ENCODE measurements around the gene SKA1. TPM values are rescaled to one million over a fixed set of nuclear protein-coding genes. Genes with fewer than 3 reads are reported as not detected.
"Not testable (repeated sequence)": the region's sequence is repeated elsewhere in the genome, so short reads cannot be mapped to it uniquely, and the experiment has no call there.

SKA1 gene
- polyA plus RNA-seq, 4 donors, result 6.4 to 8.4 (median 7.0) TPM

DNA sequence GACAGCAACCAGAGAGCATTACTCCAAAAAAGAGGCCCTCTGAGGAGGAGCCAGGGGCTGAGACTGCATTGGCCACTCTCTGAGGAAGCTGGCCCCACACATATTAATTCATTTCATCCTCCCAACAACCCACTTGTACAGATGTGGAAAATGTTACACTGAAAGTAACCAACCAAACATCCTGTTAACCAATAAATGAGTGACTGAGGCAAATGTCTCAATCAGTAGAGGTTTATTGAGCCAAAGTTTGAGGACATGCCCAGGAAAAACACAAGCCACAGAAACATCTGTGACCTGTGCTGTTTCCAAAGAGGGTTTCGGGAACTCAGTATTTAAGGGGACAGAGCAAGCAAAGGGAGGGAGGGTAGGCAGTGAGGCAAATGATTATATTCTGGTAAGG lies 53.0 kb downstream of the SKA1 start:
- no peak for DNase-seq (ENCODE audit: low read depth in 4 of 4, low spot score in 3 of 4)

DNA sequence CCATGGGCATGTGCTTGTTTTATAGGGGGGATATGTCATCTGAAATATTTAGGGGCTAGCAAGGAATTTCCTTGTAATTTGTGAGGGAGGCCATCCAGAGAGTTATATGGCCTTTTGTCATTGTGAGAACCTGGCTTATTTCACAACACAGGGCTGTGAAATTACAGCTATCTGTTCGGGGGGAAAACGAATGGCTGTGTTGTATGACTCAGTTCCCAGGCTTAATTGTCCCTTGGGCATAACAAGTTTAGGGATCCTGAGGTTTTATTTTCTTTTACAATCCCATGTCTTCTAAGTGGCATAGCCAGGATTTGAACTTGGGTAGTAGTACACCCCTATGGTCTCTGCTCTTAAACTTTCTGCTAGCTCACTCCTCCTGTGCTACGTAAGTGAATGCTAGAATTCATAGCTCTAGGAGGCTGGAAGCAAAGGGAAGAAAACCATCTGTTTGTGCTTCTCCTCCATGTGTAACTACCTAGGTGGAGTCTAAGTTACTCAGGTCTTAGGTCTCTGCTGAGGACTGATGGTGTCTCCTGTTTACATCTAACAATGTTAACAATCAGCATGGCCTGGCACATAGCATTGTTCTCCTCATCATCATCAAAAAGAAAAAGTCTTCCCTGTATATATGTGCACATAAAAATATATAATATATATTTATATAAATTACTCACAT lies 53.8 kb downstream of the SKA1 start:
- no peak for DNase-seq (ENCODE audit: low read depth in 4 of 4, low spot score in 3 of 4)

DNA sequence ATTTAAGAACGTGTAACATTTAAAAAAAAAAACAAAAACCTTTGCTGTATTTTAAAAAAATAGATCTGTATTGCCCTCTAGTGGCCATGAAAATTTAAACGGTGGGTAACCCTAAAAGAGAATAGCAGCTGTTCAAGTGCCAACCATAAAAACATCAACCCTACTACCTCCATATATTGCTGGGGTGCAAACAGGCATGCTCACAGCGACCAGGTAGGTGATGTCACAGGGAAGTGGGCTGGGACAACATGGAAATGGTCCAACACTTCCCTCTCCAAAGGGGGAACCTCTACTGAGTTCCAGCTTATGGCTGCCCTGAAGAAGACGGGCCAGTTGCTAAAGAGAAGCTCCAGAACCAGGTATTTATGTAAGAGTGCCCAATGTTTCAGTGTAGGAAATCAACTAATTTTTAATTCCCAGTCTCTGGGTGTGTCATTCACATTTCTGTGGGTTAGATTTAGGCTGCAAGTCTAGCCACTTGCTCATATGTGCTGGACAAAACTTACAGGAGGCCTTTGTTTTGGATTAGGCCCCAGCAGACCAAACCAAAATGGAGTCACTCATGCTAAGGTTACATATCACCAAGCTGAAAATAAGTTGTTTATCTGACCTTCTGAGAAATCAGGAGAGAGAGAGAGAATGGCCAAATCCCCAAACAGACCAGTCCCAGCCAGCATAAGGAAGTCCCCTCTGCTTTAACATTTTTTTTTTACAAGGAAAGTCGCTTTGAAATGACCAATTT lies 54.5 kb downstream of the SKA1 start:
- DNase-seq (ENCODE audit: low read depth in 4 of 4, low spot score in 3 of 4), result peak in 1 of 4 donors; percentile 24

DNA sequence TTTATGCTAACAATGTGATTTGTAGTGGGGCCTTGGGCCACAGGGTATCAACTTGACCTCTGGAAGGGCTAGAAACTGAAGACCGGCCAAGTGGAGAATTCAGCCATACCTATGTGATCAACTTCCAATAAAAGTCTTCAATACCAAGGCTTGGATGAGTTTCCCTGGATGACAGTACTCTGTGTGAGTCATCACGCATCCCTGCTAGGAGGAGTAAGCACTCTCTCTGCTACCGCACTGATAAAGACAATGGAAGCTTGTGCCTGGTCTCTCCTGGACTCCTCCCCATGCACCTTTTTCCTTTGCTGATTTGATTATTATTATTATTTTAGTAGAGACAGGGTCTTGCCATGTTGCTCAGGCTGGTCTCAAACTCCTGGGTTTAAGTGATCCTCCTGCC lies 58.1 kb downstream of the SKA1 start:
- no peak for DNase-seq (ENCODE audit: low read depth in 4 of 4, low spot score in 3 of 4)

DNA sequence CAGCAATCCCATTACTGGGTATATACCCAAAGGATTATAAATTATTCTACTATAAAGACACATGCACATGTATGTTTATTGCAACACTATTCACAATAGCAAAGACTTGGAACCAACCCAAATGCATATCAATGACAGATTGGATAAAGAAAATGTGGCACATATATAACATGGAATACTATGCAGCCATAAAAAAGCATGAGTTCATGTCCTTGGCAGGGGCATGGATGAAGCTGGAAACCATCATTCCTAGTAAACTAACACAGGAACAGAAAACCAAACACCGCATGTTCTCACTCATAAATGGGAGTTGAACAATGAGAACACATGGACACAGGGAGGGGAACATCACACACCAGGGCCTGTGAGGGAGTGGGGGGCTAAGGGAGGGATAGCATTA lies 61.9 kb downstream of the SKA1 start:
- DNase-seq (ENCODE audit: low read depth in 4 of 4, low spot score in 3 of 4), result not testable (repeated sequence)

DNA sequence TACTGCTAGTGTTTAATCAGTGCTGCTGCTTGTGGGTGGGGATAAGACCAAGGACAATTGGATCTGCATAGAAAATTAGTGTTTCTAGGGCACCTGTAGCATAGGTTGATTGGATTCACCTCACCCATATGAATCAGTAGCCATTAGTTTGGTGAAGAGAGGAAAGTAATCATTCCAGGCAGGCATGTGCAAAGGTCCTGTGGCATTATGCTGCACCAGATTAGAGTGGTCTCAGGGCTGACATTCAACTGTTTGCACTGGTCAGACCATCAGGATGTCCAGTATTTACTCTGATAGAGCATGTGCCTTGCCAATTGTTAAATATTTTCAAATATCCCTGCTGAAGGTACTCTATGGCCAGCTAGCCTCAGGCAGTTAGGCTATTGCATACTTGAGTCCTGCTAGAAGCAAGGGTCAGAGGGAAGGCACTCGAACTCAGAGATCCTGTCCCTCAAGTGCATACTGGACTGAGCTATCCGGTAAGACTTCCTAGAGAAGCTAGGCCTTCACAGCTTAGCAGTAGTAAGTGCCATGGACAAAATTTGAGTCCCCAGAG lies 64.7 kb downstream of the SKA1 start:
- DNase-seq (ENCODE audit: low read depth in 4 of 4, low spot score in 3 of 4), result no peak

DNA sequence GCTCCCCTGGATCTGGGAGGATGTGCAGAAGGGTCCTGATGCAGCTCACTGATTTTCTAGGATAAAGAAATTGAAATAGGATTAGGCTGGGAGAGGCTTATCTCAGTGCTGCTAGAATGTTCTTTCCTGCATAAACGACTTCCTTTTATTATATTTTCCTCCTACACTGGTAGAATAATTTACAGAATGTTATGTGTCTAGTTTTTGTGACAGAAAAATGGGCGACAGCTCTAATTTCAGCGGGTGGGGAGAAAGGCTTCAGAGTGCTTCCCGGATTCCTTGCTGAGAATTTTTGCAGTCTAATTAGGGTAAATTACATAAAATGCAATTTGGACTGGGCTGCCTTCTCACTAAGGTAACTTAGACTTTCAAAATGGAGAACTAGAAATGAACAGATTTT lies 66.2 kb downstream of the SKA1 start:
- DNase-seq (ENCODE audit: low read depth in 4 of 4, low spot score in 3 of 4), result no peak

DNA sequence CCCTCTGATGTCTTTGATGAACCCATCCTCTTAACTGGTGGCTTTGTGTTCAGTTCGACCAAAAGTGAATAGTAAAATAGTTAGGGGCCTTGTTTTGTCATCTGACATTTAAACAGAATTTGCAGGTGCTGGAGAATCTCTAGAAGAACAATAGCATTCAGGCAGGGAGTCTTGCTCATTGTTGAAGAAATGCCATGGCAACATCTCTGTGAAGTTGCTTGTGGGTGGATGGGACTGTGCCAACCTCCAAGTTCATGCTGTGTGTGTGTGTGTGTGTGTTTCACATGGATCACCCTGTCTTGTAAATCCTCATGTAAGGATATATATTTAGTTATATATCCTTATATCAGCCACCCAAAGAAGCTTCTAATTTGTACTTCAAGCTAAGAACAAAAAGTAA lies 66.7 kb downstream of the SKA1 start:
- no peak for DNase-seq (ENCODE audit: low read depth in 4 of 4, low spot score in 3 of 4)

Other genes with a start within 250 kb of the SKA1 start
- gene MYO5B, start 179.9 kb upstream of the SKA1 start, polyA plus RNA-seq (ENCODE audit: insufficient read length in 4 of 4), result 10 to 100 TPM in 3 of 4 donors, 1 to 10 TPM in 1; 6.2 to 30.2 (median 28.3) TPM
- 1 to 10 TPM in 3 of 4 donors, under 1 TPM in 1; 0.68 to 4.6 (median 3.9) TPM for gene CFAP53, start 108.6 kb upstream of the SKA1 start, polyA plus RNA-seq (ENCODE audit: insufficient read length in 4 of 4)
- gene MBD1, start 93.5 kb upstream of the SKA1 start, polyA plus RNA-seq (ENCODE audit: insufficient read length in 4 of 4), result 10 to 100 TPM; 50.7 to 81.6 (median 61.5) TPM
- 10 to 100 TPM; 43.3 to 98.6 (median 69.9) TPM for gene CXXC1, start 87.4 kb upstream of the SKA1 start, polyA plus RNA-seq (ENCODE audit: insufficient read length in 4 of 4)
- 10 to 100 TPM in 1 of 4 donors, 1 to 10 TPM in 3; 1.7 to 10.1 (median 8.9) TPM for gene MAPK4, start 185.0 kb downstream of the SKA1 start, polyA plus RNA-seq (ENCODE audit: insufficient read length in 4 of 4)

Data from left renal pelvis (tissue), 4 donors.